H1 (cell line): ENCODE measurements around the gene RWDD4. TPM values are rescaled to one million over a fixed set of nuclear protein-coding genes. Genes with fewer than 3 reads are reported as not detected.

ENCODE experiments used
- CTCF ChIA-PET: fragments of 300-600 bp; sonication (Branson Sonifier 250); formaldehyde crosslinking; loops from one replicate; lab custom pipeline; 2021; ENCODE audit not compliant: partially characterized antibody; lab: Charles Lee
- POLR2A ChIA-PET: fragments of 300-600 bp; sonication (Branson Sonifier 250); formaldehyde crosslinking; loops from one replicate; lab custom pipeline; 2021; ENCODE audit warnings: inconsistent platforms; ENCODE audit not compliant: partially characterized antibody; lab: Charles Lee
- DNase-seq, 2 experiments: peaks; one replicate each; pipeline versions ENCODE4 v3.0.0 to v3.0.0-alpha.2; 2010 to 2022; ENCODE audit warnings: low spot score in 2 of 2, low read depth in 1 of 2, mixed read lengths in 1 of 2
- FAIRE-seq: peaks from 2 replicates; lab custom pipeline; 2011; peaks lifted over from hg19 to GRCh38; lab: Jason Lieb, UNC
- H2AFZ ChIP-seq: 2 replicates; pipeline ENCODE4 v1.8.1; 2012; ENCODE audit warnings: low read length, inconsistent platforms
- H2AK5ac ChIP-seq: 2 replicates; pipeline ENCODE4 v1.6.1; 2013; ENCODE audit warnings: low read depth, low read length
- H2BK120ac ChIP-seq: replicated peaks from 2 replicates; pipeline ENCODE3; 2013; ENCODE audit warnings: low read depth, low read length, inconsistent platforms
- H2BK12ac ChIP-seq: 2 replicates; pipeline ENCODE4 v1.6.1; 2013; ENCODE audit warnings: low read depth, low read length
- H2BK15ac ChIP-seq: 2 replicates; pipeline ENCODE4 v1.6.1; 2013; ENCODE audit warnings: low read length
- H2BK20ac ChIP-seq: 2 replicates; pipeline ENCODE4 v1.6.1; 2013; ENCODE audit warnings: low read length
- H2BK5ac ChIP-seq: 2 replicates; pipeline ENCODE4 v1.6.1; 2013; ENCODE audit warnings: low read depth, low read length
- H3K14ac ChIP-seq: 2 replicates; pipeline ENCODE4 v1.6.1; 2013; ENCODE audit warnings: inconsistent platforms; ENCODE audit not compliant: insufficient read length
- H3K18ac ChIP-seq: 2 replicates; pipeline ENCODE4 v1.6.1; 2013; ENCODE audit warnings: low read length; ENCODE audit errors: extremely low read depth
- H3K23ac ChIP-seq: 2 replicates; pipeline ENCODE4 v1.6.1; 2013; ENCODE audit warnings: inconsistent platforms; ENCODE audit not compliant: insufficient read length
- H3K23me2 ChIP-seq: 2 replicates; pipeline ENCODE4 v1.6.1; 2013; ENCODE audit warnings: low read depth, low read length
- H3K27ac ChIP-seq: 2 replicates; pipeline ENCODE4 v1.6.1; 2011; ENCODE audit warnings: low read depth, low read length, inconsistent platforms
- H3K27me3 ChIP-seq, 4 experiments: replicated peaks in 1 of 4; 1 replicate in 1 of 4; 2 replicates in 3 of 4; pipeline versions ENCODE4 v1.6.1 to v1.8.1; 2011 to 2013; ENCODE audit warnings: low read length in 3 of 4, mild to moderate bottlenecking in 3 of 4, inconsistent platforms in 2 of 4, mixed read lengths in 2 of 4, moderate library complexity in 1 of 4; ENCODE audit not compliant: control insufficient read depth in 3 of 4, insufficient read depth in 3 of 4; ENCODE audit errors: extremely low read depth in 1 of 4
- H3K36me3 ChIP-seq, 4 experiments: 2 replicates each; pipeline versions ENCODE4 v1.6.1 to v1.8.1; 2011 to 2013; ENCODE audit warnings: mild to moderate bottlenecking in 4 of 4, low read length in 3 of 4, moderate library complexity in 2 of 4, control low read depth in 1 of 4, inconsistent platforms in 1 of 4; ENCODE audit not compliant: insufficient read depth in 4 of 4, control insufficient read depth in 2 of 4
- H3K4ac ChIP-seq: replicated peaks from 2 replicates; pipeline ENCODE3; 2013; ENCODE audit warnings: low read length, low read depth, mixed read lengths, inconsistent platforms; ENCODE audit not compliant: insufficient read length
- H3K4me1 ChIP-seq, 4 experiments: replicated peaks in 1 of 4; 1 replicate in 1 of 4; 2 replicates in 3 of 4; pipeline versions ENCODE4 v1.6.1 to v1.8.1; 2011 to 2013; ENCODE audit warnings: low read length in 3 of 4, inconsistent platforms in 2 of 4, mixed read lengths in 1 of 4; ENCODE audit not compliant: insufficient read depth in 4 of 4, control insufficient read depth in 3 of 4
- H3K4me2 ChIP-seq, 2 experiments: 2 replicates each; pipeline versions ENCODE4 v1.6.1 to v1.8.1; 2011 to 2013; ENCODE audit warnings: low read depth in 2 of 2, low read length in 2 of 2, control low read depth in 1 of 2, inconsistent platforms in 1 of 2, mild to moderate bottlenecking in 1 of 2; ENCODE audit not compliant: insufficient read depth in 1 of 2
- H3K4me3 ChIP-seq, 4 experiments: fragments of 200-600, 300-600 bp in 1 of 4; sonication (generic), shearing (Covaris generic), sonication (Bioruptor Twin) in 1 of 4; 2 replicates each; pipeline versions ENCODE4 v1.5.1 to v1.8.1; 2011 to 2016; ENCODE audit warnings: low read length in 4 of 4, low read depth in 3 of 4, control low read depth in 2 of 4, inconsistent platforms in 2 of 4, mild to moderate bottlenecking in 2 of 4, mixed read lengths in 1 of 4, moderate library complexity in 1 of 4; ENCODE audit not compliant: insufficient read depth in 2 of 4; ENCODE audit errors: extremely low read depth in 1 of 4
- H3K56ac ChIP-seq: replicated peaks from 2 replicates; pipeline ENCODE3; 2013; ENCODE audit warnings: low read depth, mild to moderate bottlenecking, mixed read lengths, low read length, inconsistent platforms; ENCODE audit not compliant: insufficient read length
- H3K79me1 ChIP-seq: 2 replicates; pipeline ENCODE4 v1.6.1; 2013; ENCODE audit warnings: low read depth, low read length, control low read depth
- H3K79me2 ChIP-seq, 2 experiments: 2 replicates each; pipeline versions ENCODE4 v1.6.1 to v1.8.1; 2012 to 2013; ENCODE audit warnings: low read length in 2 of 2, mild to moderate bottlenecking in 2 of 2, inconsistent platforms in 1 of 2; ENCODE audit not compliant: insufficient read depth in 2 of 2, control insufficient read depth in 1 of 2
- H3K9ac ChIP-seq, 4 experiments: replicated peaks in 1 of 4; 1 replicate in 1 of 4; 2 replicates in 3 of 4; pipeline versions ENCODE4 v1.6.1 to v1.8.1; 2011 to 2013; ENCODE audit warnings: low read depth in 3 of 4, low read length in 3 of 4, control low read depth in 2 of 4, mild to moderate bottlenecking in 2 of 4, moderate library complexity in 2 of 4, inconsistent platforms in 1 of 4; ENCODE audit errors: extremely low read depth in 1 of 4
- H3K9me3 ChIP-seq, 2 experiments: 2 replicates each; pipeline versions ENCODE4 v1.6.1 to v1.8.1; 2012 to 2013; ENCODE audit warnings: mild to moderate bottlenecking in 2 of 2, moderate library complexity in 2 of 2, control low read depth in 1 of 2, inconsistent platforms in 1 of 2, low read depth in 1 of 2, low read length in 1 of 2, mixed read lengths in 1 of 2; ENCODE audit not compliant: insufficient read depth in 2 of 2
- H4K20me1 ChIP-seq, 2 experiments: replicated peaks in 1 of 2; 2 replicates each; pipeline versions ENCODE3 to v1.8.1; 2011 to 2013; ENCODE audit warnings: inconsistent platforms in 2 of 2, low read length in 2 of 2, mild to moderate bottlenecking in 1 of 2; ENCODE audit not compliant: insufficient read depth in 2 of 2, control insufficient read depth in 1 of 2
- H4K5ac ChIP-seq: 2 replicates; pipeline ENCODE4 v1.6.1; 2013; ENCODE audit warnings: low read length, low read depth, mixed read lengths, inconsistent platforms; ENCODE audit not compliant: insufficient read length
- H4K8ac ChIP-seq: 2 replicates; pipeline ENCODE4 v1.8.0; 2013; ENCODE audit warnings: mild to moderate bottlenecking, moderate library complexity, low read length, inconsistent platforms; ENCODE audit not compliant: insufficient read depth; ENCODE audit errors: extremely low read depth
- H4K91ac ChIP-seq: replicated peaks from 2 replicates; pipeline ENCODE3; 2013; ENCODE audit warnings: low read length, mixed read lengths, inconsistent platforms; ENCODE audit not compliant: insufficient read length
- TCF12 ChIP-seq: IDR thresholded peaks from 2 replicates; pipeline ENCODE4 v1.6.1; 2011; ENCODE audit warnings: low read depth, mild to moderate bottlenecking, low read length
- YY1 ChIP-seq: IDR thresholded peaks from 2 replicates; pipeline ENCODE4 v1.6.1; 2011; ENCODE audit warnings: low read depth, mild to moderate bottlenecking, low read length
- polyA plus RNA-seq, 7 experiments: library from polyadenylated mRNA; depleted of rRNA in 3 of 7; stranded (reverse) in 5 of 7; unstranded in 2 of 7; fragments of >200 nt in 5 of 7; fragments of 200-250 nt in 2 of 7; gene quantifications; 1 replicate in 5 of 7; 2 replicates in 1 of 7; 4 replicates in 1 of 7; pipeline versions ENCODE4 v1.2.1 to v1.2.3, GENCODE V29; 2011 to 2013; ENCODE audit warnings: missing spikeins in 2 of 7, mixed read lengths in 2 of 7
- total RNA-seq: library from RNA; stranded (reverse); fragmentation: NEBNext Ultra II Directional; extraction: Animal tissue kit (Norgen Biotek cat#: 25700); gene quantifications from 2 replicates; pipeline ENCODE4 v1.2.1, GENCODE V29; 2021
- TF ChIP-seq, protein P1 (sequence below): IDR thresholded peaks from 2 replicates; pipeline ENCODE4 v1.6.1; 2012; ENCODE audit warnings: inconsistent platforms

RWDD4 gene
- total and polyA plus RNA-seq, 2 of the 8 experiments (the other 6 are each of a cell fraction or from before 2014, with no cell fraction given), result 5.4 to 18.9 TPM

DNA sequence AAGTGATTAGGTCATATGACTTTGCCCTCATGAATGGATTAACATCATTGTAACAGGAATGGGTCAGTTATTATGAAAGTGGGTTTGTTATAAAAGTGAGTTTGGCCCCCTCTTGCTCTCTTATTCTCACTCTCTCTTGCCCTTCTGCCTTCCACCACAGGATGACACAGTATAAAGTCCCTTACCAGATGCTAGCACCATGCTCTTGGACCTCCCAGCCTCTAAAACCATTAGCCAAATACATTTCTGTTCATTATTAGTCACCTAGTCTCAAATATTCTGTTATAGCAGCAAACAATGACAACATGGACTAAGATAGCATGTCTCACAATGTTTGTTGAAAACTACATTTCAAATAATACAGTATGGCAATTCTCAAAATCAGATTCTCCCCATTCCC is 59.7 kb downstream of the RWDD4 start:
- Histone ChIP-seq H3K79me1 (no peaks in the 10 kb centered on the region), H3K79me2 (no peaks in the 10 kb centered on the region), H4K91ac (no peak overlapping the region), H2BK5ac (no peak overlapping the region), H3K9ac (no peak overlapping the region), H3K36me3 (no peaks in the 10 kb centered on the region), H2BK120ac (no peak overlapping the region), H3K18ac (no peak overlapping the region), H3K4me2 (no peak overlapping the region), H3K4me1 (0 out of 7 replicates have a peak, but pooled peaks cover 0 to 2% (median 0%) of the 10 kb centered on the region in 4 experiments), H4K5ac (no peak overlapping the region), H4K8ac (no peak overlapping the region), H2BK20ac (no peak overlapping the region), H3K27ac (no peak overlapping the region), H3K27me3 (no peaks in the 10 kb centered on the region), H2BK12ac (no peak overlapping the region), H2AFZ (no peak overlapping the region), H3K9me3 (no peaks in the 10 kb centered on the region), H3K14ac (no peak overlapping the region), H3K23me2 (no peaks in the 10 kb centered on the region), H3K56ac (no peak overlapping the region), H2BK15ac (no peak overlapping the region), H4K20me1 (no peaks in the 10 kb centered on the region), H3K4ac (no peak overlapping the region), H2AK5ac (no peak overlapping the region), H3K23ac (no peak overlapping the region), H3K4me3 (no peak overlapping the region)
- DNase-seq, result no peak
- no peak for FAIRE-seq
- CTCF ChIA-PET, result interaction anchor here (0.6 to 4.5 kb wide), 20 partner anchors 11 to 974 kb away, joined by 3 to 21 read pairs (median 8); partner anchors contain the start of gene ING2
- POLR2A ChIA-PET, result interaction anchor here (1.1 to 1.3 kb wide), 3 partner anchors 93 to 95 kb away, joined by 3 to 5 read pairs (median 4); partner anchors contain the start of gene ING2
- TF ChIP-seq, protein P1, sequence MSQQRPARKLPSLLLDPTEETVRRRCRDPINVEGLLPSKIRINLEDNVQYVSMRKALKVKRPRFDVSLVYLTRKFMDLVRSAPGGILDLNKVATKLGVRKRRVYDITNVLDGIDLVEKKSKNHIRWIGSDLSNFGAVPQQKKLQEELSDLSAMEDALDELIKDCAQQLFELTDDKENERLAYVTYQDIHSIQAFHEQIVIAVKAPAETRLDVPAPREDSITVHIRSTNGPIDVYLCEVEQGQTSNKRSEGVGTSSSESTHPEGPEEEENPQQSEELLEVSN, result no peak
- TF ChIP-seq TCF12, result no peak
- no peak for TF ChIP-seq YY1
